ENCODE results near the gene ZSCAN26.

ZSCAN26 gene

GRCh38 chr6:28266962-28267694, at the start of gene ZSCAN26:
TSS of gene ZSCAN26 (plus strand) at chr6:28267143. CDS start at chr6:28271920, 4,777 bp downstream.
- peak; percentile 79 for DNase-seq

GRCh38 chr6:28217890-28218289, 49.1 kb upstream of the ZSCAN26 start:
- no peak for DNase-seq

- peak; percentile 38 for DNase-seq
Measured at GRCh38 chr6:28218312-28219248, 48.4 kb upstream of the ZSCAN26 start.

- DNase-seq, result no peak
Measured at GRCh38 chr6:28220257-28221133, 46.4 kb upstream of the ZSCAN26 start.

GRCh38 chr6:28224131-28225055, 42.5 kb upstream of the ZSCAN26 start:
- DNase-seq, result no peak

- DNase-seq, result peak; percentile 70
Measured at GRCh38 chr6:28225056-28225834, 41.7 kb upstream of the ZSCAN26 start, which contains the start of gene ZSCAN9. TSS of gene ZSCAN9 (plus strand) at chr6:28225275. CDS start at chr6:28227085, 1,810 bp downstream.

GRCh38 chr6:28226460-28226859, 40.5 kb upstream of the ZSCAN26 start:
- no peak for DNase-seq

- no peak for DNase-seq
Measured at GRCh38 chr6:28232785-28233184, 34.2 kb upstream of the ZSCAN26 start.

GRCh38 chr6:28235912-28236452, 31.0 kb upstream of the ZSCAN26 start:
- DNase-seq, result no peak

- DNase-seq, result no peak
Measured at GRCh38 chr6:28239636-28240035, 27.3 kb upstream of the ZSCAN26 start.

GRCh38 chr6:28240471-28240870, 26.5 kb upstream of the ZSCAN26 start:
- DNase-seq, result no peak

GRCh38 chr6:28243946-28244345, 23.0 kb upstream of the ZSCAN26 start:
- DNase-seq, result no peak

GRCh38 chr6:28245206-28245941, 21.6 kb upstream of the ZSCAN26 start:
- DNase-seq, result no peak

GRCh38 chr6:28248916-28249315, 18.0 kb upstream of the ZSCAN26 start:
- no peak for DNase-seq

GRCh38 chr6:28250747-28251146, 16.2 kb upstream of the ZSCAN26 start:
- no peak for DNase-seq

GRCh38 chr6:28251661-28252008, 15.3 kb upstream of the ZSCAN26 start:
- DNase-seq, result peak; percentile 7

GRCh38 chr6:28252009-28252975, 14.7 kb upstream of the ZSCAN26 start, which contains the start of gene ZKSCAN4:
TSS of gene ZKSCAN4 (minus strand) at chr6:28252269. CDS start at chr6:28251980, 289 bp downstream.
- peak; percentile 63 for DNase-seq

- DNase-seq, result peak; percentile 4
Measured at GRCh38 chr6:28254121-28254519, 12.8 kb upstream of the ZSCAN26 start.
